Breast epithelium (tissue), 4 donors: ENCODE measurements around the gene GTF2IRD2. TPM values are rescaled to one million over a fixed set of nuclear protein-coding genes. Genes with fewer than 3 reads are reported as not detected.
"Not testable (repeated sequence)": the region's sequence is repeated elsewhere in the genome, so short reads cannot be mapped to it uniquely, and the experiment has no call there.

Experiments used
- DNase-seq, 2 donors: peaks; one replicate each; pipeline ENCODE4 v3.0.0-alpha.2; 2019; ENCODE audit warnings: low spot score in 2 of 2
- H3K27ac ChIP-seq, 2 donors: fragments of 200-600 bp; sonication (generic) in 1 of 2; one replicate each; pipeline ENCODE4 v1.5.1; 2016 to 2019; ENCODE audit warnings: mild to moderate bottlenecking in 1 of 2
- H3K27me3 ChIP-seq, 2 donors: fragments of 200-600 bp; sonication (generic) in 1 of 2; one replicate each; pipeline versions ENCODE4 v1.5.1 to v1.6.0; 2017 to 2019; ENCODE audit warnings: control low read depth in 1 of 2, mild to moderate bottlenecking in 1 of 2
- H3K36me3 ChIP-seq: fragments of 200-600 bp; one replicate; pipeline ENCODE4 v1.5.1; 2019
- H3K4me1 ChIP-seq, 2 donors: fragments of 200-600 bp; sonication (generic); one replicate each; pipeline ENCODE4 v1.5.1; 2016 to 2019; ENCODE audit warnings: control low read depth in 1 of 2
- H3K4me3 ChIP-seq, 3 donors: fragments of 200-600 bp; sonication (generic); 1 replicate in 2 of 3; 2 replicates in 1 of 3; pipeline ENCODE4 v1.5.1; 2016 to 2019; ENCODE audit warnings: mild to moderate bottlenecking in 3 of 3, moderate library complexity in 2 of 3
- H3K9me3 ChIP-seq, 2 donors: fragments of 200-600 bp; sonication (generic) in 1 of 2; one replicate each; pipeline ENCODE4 v1.5.1; 2016 to 2019; ENCODE audit warnings: control low read depth in 1 of 2
- POLR2A ChIP-seq: fragments of 450-650 bp; IDR thresholded peaks from one replicate; pipeline ENCODE4 v1.6.1; 2016; ENCODE audit warnings: antibody characterized with exemption, mild to moderate bottlenecking, moderate library complexity
- POLR2AphosphoS5 ChIP-seq, 3 donors: sonication (generic); formaldehyde crosslinking; IDR thresholded peaks; one replicate each; pipeline ENCODE4 v1.6.1; 2017; ENCODE audit warnings: antibody characterized with exemption in 3 of 3
- intact Hi-C: fragments of 100-400 bp; cut with DNase I; formaldehyde crosslinking; loops from one replicate; pipeline ENCODE4 v1.15.1; 2023; ENCODE audit warnings: low total_unique reads
- total RNA-seq, 3 donors: library from RNA; depleted of rRNA; stranded (reverse); fragments of >200 nt; gene quantifications; one replicate each; pipeline ENCODE4 v1.1.0, GENCODE V29; 2016

Gene GTF2IRD2
- total RNA-seq = 10 to 100 TPM; 16.4 to 45.1 (median 30.4) TPM

DNA sequence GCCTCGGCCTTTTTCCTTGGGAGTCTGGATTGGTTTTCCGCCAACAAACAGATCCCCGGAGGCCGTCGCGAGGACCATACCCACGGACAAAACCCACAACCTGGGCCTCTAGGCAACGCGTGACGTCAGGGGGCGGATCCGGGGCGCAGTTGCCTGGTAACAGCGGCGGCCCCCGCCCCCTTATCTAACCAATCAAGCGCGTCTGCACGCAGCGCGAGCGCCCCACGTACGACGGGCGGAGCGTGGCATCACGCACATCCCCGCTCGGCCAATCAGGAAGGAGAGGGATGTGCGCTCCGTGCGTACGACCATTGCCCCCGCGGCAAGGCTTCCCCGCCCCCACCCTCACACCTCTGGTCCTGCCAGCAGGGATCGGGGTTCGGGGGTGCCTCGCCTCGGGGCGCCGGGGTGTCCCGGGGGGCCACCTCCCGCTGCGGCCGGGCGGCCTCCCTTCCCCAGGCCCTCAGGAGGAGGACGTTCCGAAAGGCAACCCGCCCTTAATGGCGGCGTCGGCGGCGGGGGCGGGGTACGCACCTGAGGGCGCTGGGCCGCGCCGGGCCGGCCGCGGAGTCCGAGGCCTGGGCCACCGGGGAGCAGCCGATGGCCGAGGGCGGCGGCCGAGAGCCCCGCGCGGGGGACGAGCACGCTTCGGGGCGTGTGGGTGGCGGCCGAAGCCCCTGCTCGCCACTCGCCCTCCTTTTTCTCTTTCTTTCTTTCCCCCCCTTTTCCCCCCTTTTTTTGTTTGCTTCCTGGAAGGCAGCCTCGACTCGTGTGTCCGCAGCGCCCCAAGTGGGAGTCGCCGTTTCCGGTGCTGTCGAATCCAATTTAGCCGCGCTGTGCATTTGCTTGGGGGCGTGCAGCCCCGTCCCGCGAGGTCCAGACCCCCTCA, at the start of gene GTF2IRD2:
Gene GTF2IRD2, minus strand, starts transcription at position 773 of the 889 bp plus-strand sequence. CDS start 15,227 bp downstream, outside the sequence.
- H3K27me3 ChIP-seq, intact Hi-C loops, H3K9me3 ChIP-seq, H3K27ac ChIP-seq, H3K4me1 ChIP-seq, H3K36me3 ChIP-seq: not testable (repeated sequence)
- DNase-seq = peak in 1 of 2 donors; percentile 60
- H3K4me3 ChIP-seq = peak within 1 kb of the TSS in 1 of 3 donors; percentile 31

DNA sequence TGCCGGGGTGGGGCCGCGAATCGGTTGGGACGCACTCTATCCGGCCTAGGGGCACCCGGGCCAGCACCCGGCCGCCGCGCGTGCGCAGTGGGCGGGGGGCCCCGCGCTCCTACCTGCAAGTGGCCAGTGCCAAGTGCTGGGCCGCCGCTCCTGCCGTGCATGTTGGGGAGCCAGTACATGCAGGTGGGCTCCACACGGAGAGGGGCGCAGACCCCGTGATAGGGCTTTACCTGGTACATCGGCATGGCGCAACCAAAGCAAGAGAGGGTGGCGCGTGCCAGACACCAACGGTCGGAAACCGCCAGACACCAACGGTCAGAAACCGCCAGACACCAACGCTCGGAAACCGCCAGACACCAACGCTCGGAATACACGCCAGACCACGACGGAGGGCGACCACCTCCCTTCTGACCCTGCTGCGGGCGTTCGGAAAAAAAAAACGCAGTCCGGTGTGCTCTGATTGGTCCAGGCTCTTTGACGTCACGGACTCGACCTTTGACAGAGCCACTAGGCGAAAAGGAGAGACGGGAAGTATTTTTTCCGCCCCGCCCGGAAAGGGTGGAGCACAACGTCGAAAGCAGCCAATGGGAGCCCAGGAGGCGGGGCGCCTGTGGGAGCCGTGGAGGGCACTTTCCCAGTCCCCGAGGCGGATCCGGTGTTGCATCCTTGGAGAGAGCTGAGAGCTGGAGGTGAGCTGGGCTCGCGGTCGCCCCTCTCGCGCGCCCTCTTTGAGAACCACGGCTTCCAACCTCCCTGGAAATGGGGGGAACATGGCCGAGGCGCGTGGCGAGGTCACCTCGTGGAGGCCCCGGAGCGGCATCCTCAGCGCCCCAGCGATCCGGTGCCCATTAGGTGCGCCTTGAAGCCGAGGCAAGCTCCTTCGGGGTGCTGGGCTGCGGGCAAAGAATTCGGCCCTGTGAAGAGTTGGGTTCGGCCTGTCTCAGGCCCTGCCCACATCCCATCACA, 39.0 kb upstream of the GTF2IRD2 start:
- peak in 1 of 3 donors; percentile 27 for TF ChIP-seq POLR2AphosphoS5 (IDR thresholded peaks at IDR 0.05)
- TF ChIP-seq POLR2A = peak; percentile 30
- H3K4me1 ChIP-seq, H3K9me3 ChIP-seq, H3K36me3 ChIP-seq, intact Hi-C loops, H3K27me3 ChIP-seq: not testable (repeated sequence)
- Histone ChIP-seq H3K27ac (peak overlapping the region; percentile 75 to 89), H3K4me3 (peak overlapping the region; percentile 55 to 80 (median 60))
- DNase-seq = peak; percentile 73 to 91

DNA sequence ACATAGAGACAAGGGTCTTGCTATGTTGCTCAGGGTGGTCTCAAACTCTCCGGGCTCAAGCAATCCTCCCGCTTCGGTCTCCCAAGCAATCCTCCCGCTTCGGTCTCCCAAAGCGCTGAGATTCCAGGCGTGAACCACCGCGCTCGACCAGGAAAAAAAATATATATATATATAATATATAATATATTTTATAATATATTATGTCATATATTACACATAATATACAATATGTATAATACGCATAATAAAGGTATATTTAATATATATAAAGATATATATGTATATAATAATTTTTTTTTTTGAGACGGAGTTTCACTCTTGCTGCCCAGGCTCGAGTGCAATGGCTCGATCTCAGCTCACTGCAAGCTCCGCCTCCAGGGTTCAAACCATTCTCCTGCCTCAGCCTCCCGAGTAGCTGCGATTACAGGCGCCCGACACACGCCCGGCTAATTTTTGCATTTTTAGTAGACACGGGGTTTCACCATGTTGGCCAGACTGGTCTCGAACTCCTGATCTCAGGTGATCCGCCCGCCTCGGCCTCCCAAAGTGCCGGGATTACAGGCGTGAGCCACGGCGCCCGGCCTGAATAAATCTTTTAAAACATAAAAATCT, 38.2 kb upstream of the GTF2IRD2 start:
- DNase-seq, H3K27me3 ChIP-seq, H3K36me3 ChIP-seq, H3K9me3 ChIP-seq, H3K4me1 ChIP-seq, H3K27ac ChIP-seq, intact Hi-C loops: not testable (repeated sequence)
- peak overlapping the region in 1 of 3 donors; percentile 26 for H3K4me3 ChIP-seq

DNA sequence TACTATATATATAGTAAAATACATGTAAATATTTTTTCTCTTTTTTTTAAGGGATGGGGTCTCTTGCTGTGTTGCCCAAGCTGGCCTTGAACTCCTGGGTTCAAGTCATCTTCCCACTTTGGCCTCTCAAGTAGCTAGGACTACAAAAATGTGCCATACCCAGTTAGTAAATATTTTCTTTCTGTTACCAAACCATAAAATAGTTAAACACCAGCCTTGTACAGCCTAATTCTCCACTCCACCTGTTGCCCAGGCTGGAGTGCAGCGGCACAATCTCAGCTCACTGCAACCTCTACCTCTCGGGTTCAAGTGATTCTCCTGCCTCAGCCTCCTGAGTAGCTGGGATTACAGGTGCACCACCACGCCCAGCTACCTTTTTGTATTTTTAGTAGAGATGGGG, 33.9 kb upstream of the GTF2IRD2 start:
- H3K27ac ChIP-seq, H3K4me3 ChIP-seq, H3K36me3 ChIP-seq, H3K4me1 ChIP-seq, DNase-seq, H3K27me3 ChIP-seq, intact Hi-C loops, H3K9me3 ChIP-seq: not testable (repeated sequence)

DNA sequence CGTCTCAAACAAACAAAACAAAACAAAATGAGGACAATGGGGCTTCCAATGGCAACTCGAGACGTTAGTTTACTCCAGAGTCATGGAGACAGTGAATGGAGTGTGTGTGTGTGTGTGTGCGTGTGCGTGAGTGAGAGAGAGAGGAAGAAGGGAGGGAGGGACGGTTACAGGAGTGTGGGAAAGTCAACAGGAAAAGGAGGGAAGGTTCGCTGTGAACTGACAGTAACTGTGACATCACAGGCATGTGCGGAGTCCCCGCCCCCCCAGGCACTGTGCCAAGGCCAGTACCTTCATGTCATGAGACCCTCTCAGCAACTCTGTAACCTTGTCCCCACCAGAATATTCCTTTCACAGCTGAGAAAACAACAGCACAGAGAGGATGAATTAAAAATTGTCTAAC, 30.7 kb upstream of the GTF2IRD2 start:
- intact Hi-C loops, H3K36me3 ChIP-seq, H3K9me3 ChIP-seq, DNase-seq, H3K4me1 ChIP-seq, H3K27ac ChIP-seq, H3K4me3 ChIP-seq, H3K27me3 ChIP-seq: not testable (repeated sequence)

DNA sequence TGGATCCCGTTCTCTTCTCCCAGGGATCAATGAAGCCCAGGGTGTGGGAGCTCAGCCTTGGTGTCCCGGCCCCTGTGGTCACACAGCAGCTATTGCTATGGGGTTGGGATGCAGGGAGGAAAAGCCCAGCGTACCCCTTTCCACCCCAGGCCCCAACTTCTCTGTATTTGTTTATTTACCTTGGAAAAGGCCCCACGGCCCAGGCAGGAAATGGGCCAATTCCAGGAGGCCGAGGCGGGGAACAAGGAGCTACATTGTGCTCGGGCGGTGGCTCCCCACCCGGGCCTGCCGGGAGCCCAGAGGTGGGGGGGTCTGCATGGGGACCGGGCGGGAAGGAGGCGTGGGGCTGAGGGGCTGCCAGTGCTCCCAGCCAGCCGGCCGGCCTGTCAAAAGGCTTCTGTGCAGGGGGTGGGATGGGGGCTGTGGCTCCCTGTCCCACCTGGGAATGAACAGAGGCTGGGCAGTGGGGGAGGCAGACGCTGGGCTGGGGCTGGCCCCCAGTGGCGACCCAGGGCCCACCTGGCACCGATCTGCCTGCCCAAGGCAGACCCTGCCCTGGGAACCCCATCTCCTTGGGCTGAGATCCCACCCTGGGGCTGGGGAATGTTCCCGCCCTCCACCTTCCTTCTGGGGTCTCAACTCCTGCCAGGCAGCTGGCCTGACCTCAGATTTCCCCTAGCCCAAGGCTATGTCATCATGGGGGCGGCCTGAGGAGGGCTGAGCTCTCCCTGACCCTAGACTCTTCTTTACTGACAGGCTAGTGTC, 23.5 kb upstream of the GTF2IRD2 start:
- H3K36me3 ChIP-seq, H3K27me3 ChIP-seq, H3K4me1 ChIP-seq, intact Hi-C loops, H3K9me3 ChIP-seq: not testable (repeated sequence)
- peak overlapping the region in 1 of 3 donors; percentile 15 for H3K4me3 ChIP-seq
- DNase-seq = peak; percentile 57 to 63
- peak overlapping the region; percentile 72 to 78 for H3K27ac ChIP-seq

DNA sequence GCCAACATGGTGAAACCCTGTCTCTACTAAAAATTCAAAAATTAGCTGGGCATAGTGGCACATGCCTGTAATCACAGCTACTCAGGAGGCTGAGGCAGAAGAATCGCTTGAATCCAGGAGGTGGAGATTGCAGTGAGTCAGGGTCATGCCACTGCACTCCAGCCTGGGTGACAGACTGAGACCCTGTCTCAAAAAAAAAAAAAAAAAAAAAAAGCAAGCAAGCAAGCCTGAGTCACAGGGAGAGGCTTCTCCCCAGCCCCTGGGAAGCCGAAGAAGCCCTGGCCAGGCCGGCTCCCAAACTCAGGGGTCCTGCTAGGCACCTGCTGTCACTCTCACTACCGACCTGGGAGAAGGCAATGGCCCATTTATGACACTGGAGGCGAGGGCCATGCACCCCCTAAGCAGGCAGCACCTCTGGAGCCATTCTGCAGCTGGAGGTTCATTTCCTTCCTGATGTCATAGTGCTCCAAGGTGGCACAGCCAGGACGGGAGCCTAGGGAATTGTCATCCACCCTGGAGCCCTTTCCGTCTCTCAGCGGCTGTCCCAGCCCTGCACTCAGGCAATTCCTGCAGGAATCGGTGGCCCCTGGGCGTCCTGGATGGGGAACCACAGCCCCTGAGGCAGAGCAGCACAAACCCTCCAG, 22.8 kb upstream of the GTF2IRD2 start:
- H3K9me3 ChIP-seq, DNase-seq, H3K4me3 ChIP-seq, H3K36me3 ChIP-seq, H3K4me1 ChIP-seq, H3K27me3 ChIP-seq, intact Hi-C loops: not testable (repeated sequence)
- peak overlapping the region; percentile 72 to 78 for H3K27ac ChIP-seq

DNA sequence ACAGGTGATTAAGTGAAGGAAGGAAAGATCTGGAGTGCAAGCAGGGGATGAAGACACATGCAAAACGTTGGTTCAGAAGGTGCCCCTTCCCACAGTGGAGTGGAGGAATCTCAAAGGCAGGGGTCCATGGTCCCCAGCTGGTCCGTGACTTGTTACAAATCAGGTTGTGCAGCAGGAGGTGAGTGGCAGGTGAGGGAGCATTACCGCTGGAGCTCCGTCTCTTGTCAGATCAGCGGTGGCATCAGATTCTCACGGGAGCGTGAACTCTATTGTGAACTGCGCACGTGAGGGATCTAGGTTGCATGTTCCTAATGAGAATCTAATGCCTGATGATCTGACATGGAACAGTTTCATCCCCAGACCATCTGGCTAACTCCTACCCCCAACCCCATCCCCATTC, 21.1 kb upstream of the GTF2IRD2 start:
- H3K9me3 ChIP-seq, H3K4me3 ChIP-seq, H3K36me3 ChIP-seq, H3K27ac ChIP-seq, H3K27me3 ChIP-seq, intact Hi-C loops, H3K4me1 ChIP-seq, DNase-seq: not testable (repeated sequence)

DNA sequence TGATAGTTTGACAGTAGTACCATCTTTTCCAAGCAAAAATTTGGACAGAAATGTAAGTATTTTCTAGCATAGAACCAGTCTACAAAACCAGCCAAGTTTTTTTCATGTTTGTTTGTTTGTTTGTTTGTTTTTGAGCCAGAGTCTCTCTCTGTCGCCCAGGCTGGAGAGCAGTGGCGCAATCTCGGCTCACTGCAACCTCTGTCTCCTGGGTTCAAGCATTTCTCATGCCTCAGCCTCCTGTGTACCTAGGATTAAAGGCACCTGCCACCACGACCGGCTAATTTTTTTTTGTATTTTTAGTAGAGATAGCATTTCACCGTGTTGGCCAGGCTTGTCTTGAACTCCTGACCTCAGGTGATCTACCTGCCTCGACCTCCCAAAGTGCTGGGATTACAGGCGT, 14.4 kb upstream of the GTF2IRD2 start:
- DNase-seq, H3K4me3 ChIP-seq, H3K4me1 ChIP-seq, H3K27ac ChIP-seq, intact Hi-C loops, H3K27me3 ChIP-seq, H3K9me3 ChIP-seq, H3K36me3 ChIP-seq: not testable (repeated sequence)

DNA sequence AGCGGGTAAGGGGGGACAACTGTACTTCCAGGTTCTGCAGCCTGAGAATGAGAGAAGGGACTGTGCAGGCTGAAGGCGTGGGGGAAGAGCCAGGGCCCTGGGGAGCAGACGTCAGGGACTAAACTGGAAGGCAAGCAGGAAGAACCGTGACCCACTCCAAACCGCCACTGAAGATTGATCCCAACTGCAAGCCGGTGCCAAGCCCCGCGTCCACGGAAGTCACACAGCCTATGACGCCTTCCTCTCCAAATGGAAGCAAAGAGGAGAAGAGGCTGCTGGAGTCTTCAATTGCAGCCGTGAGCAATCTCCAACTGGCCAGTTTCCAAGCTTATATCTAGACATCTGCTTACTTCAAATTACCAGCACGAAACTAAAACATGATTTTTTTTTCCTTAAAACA, 1.6 kb downstream of the GTF2IRD2 start:
- H3K9me3 ChIP-seq, DNase-seq, H3K4me3 ChIP-seq, H3K27me3 ChIP-seq, H3K27ac ChIP-seq, H3K36me3 ChIP-seq, H3K4me1 ChIP-seq, intact Hi-C loops: not testable (repeated sequence)

DNA sequence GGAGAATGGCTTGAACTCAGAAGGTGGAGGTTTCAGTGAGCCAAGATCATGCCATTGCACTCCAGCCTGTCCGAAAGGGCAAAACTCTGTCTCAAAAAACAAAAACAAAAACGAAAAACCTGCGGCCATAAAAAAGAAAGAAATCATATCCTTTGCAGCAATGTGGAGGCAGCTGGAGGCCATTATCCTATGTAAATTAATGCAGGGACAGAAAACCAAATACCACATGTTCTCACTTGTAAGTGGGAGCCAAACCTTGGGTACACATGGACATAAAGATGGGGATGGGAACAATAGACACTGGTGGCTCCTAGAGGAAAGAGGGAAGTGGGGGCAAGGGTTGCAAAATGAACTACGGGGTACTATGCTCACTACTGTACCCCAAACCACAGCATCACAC, 21.0 kb downstream of the GTF2IRD2 start:
- H3K4me1 ChIP-seq, H3K4me3 ChIP-seq, H3K36me3 ChIP-seq, DNase-seq, intact Hi-C loops, H3K27me3 ChIP-seq, H3K27ac ChIP-seq, H3K9me3 ChIP-seq: not testable (repeated sequence)

DNA sequence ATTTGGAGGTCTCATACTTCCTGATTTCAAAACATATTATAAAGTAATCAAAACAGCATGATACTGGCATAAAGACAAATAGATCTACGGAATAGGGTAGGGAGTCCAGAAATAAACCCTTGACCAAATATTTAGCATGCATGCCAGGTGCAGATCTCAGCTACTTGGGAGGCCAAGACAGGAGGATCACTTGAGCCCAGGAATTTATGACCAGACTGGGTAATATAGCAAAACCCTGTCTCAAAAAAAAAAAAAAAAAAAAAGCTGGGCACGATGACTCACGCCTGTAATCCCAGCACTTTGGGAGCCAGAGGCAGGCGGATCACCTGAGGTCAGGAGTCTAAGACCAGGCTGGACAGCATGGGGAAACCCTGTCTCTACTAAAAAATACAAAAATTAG, 21.4 kb downstream of the GTF2IRD2 start:
- H3K27me3 ChIP-seq, H3K27ac ChIP-seq, intact Hi-C loops, H3K36me3 ChIP-seq, H3K4me1 ChIP-seq, DNase-seq, H3K4me3 ChIP-seq, H3K9me3 ChIP-seq: not testable (repeated sequence)
